Peyer's patch (tissue), 4 donors: ENCODE results near the gene RARG.

Source experiments
- POLR2A ChIP-seq, 2 donors: fragments of 450-650 bp; IDR thresholded peaks; one replicate each; pipeline ENCODE4 v1.5.1; 2017; ENCODE audit warnings: antibody characterized with exemption in 2 of 2, mild to moderate bottlenecking in 2 of 2, moderate library complexity in 2 of 2
- TF ChIP-seq, protein P1 (sequence below), 6 experiments: fragments of 450-650 bp in 4 of 6; fragments of 200-600 bp in 2 of 6; sonication (generic) in 1 of 6; IDR thresholded peaks; one replicate each; pipeline ENCODE4 v1.5.1; 2017 to 2019; ENCODE audit warnings: antibody characterized with exemption in 6 of 6, mild to moderate bottlenecking in 3 of 6, moderate library complexity in 1 of 6

DNA sequence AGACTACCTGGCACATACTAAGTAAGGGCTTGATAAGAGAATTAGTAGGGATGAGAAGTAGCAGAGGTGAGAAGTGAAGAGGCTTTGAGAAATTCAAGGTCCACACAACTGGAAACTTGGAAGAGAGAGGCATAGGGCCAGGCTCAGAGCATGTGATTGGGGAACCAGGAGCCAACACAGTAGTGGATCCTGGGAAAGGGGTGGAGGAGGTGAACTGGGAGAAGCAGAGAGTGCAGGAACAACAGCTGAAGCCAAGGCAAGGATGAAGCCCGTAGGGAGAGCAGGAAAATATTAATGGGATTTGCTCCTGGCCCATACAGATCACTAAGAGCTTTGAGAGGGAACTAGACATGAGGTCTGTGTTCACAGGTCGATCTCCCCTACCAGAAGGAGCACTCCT lies 23.6 kb downstream of the RARG start:
- TF ChIP-seq, protein P1, sequence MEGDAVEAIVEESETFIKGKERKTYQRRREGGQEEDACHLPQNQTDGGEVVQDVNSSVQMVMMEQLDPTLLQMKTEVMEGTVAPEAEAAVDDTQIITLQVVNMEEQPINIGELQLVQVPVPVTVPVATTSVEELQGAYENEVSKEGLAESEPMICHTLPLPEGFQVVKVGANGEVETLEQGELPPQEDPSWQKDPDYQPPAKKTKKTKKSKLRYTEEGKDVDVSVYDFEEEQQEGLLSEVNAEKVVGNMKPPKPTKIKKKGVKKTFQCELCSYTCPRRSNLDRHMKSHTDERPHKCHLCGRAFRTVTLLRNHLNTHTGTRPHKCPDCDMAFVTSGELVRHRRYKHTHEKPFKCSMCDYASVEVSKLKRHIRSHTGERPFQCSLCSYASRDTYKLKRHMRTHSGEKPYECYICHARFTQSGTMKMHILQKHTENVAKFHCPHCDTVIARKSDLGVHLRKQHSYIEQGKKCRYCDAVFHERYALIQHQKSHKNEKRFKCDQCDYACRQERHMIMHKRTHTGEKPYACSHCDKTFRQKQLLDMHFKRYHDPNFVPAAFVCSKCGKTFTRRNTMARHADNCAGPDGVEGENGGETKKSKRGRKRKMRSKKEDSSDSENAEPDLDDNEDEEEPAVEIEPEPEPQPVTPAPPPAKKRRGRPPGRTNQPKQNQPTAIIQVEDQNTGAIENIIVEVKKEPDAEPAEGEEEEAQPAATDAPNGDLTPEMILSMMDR (IDR thresholded peaks at IDR 0.05): no peak
- no peak for TF ChIP-seq POLR2A (IDR thresholded peaks at IDR 0.05)
